HepG2 (cell line): ENCODE measurements around the gene HRG. TPM values are rescaled to one million over a fixed set of nuclear protein-coding genes. Genes with fewer than 3 reads are reported as not detected.

Experiments
- ATAC-seq: fragments of 200-7000 bp; cut with Tn5 transposase; 3 replicates; pipeline ENCODE4 v1.9.1; 2020; ENCODE audit warnings: mild to moderate bottlenecking, moderate library complexity
- BruUV-seq: library from RNA; stranded (reverse); fragments of 400-500 nt; replicated peaks from 2 replicates; lab custom pipeline; 2021; lab: Mats Ljungman, UMichigan
- CTCF ChIA-PET: fragments of 300-600 bp; formaldehyde crosslinking; extraction: SDS; loops from one replicate; lab custom pipeline; 2021; ENCODE audit warnings: low total read pairs, inconsistent platforms, low intra/inter-chr PET ratio; lab: Yijun Ruan, JAX
- POLR2A ChIA-PET: fragments of 350-600 bp; sonication (Branson Sonifier 250); formaldehyde crosslinking; loops from one replicate; lab custom pipeline; 2020; ENCODE audit warnings: antibody characterized with exemption, inconsistent platforms; lab: Yijun Ruan, JAX
- DNase-seq: peaks from one replicate; pipeline ENCODE4 v3.0.0-alpha.2; 2015; ENCODE audit warnings: low spot score
- FAIRE-seq: peaks from 3 replicates; lab custom pipeline; 2011; peaks lifted over from hg19 to GRCh38; lab: Jason Lieb, UNC
- H2AFZ ChIP-seq: one replicate; pipeline ENCODE4 v1.6.1; 2011; ENCODE audit warnings: low read length, inconsistent platforms
- H3K27ac ChIP-seq: fragments of 300-600 bp; 3 replicates; pipeline ENCODE4 v1.8.0; 2011; ENCODE audit warnings: mixed run types, mild to moderate bottlenecking, mixed read lengths, low read length, inconsistent platforms; ENCODE audit not compliant: insufficient read depth; ENCODE audit errors: extremely low read length
- H3K27me3 ChIP-seq, 2 experiments: fragments of 200-600 bp in 1 of 2; 2 replicates in 1 of 2; 3 replicates in 1 of 2; pipeline versions ENCODE4 v1.6.0 to v1.8.0; 2011; ENCODE audit warnings: low read length in 2 of 2, mild to moderate bottlenecking in 2 of 2, moderate library complexity in 2 of 2, inconsistent platforms in 1 of 2; ENCODE audit not compliant: insufficient read depth in 2 of 2, control insufficient read depth in 1 of 2
- H3K36me3 ChIP-seq, 2 experiments: fragments of 200-600 bp in 1 of 2; replicated peaks in 1 of 2; 2 replicates in 1 of 2; 3 replicates in 1 of 2; pipeline versions ENCODE4 v1.5.1 to v1.8.0; 2011; ENCODE audit warnings: low read length in 2 of 2, inconsistent platforms in 1 of 2; ENCODE audit not compliant: insufficient read depth in 2 of 2, control insufficient read depth in 1 of 2
- H3K4me1 ChIP-seq: 2 replicates; pipeline ENCODE4 v1.5.1; 2012; ENCODE audit warnings: low read length, inconsistent platforms; ENCODE audit not compliant: insufficient read depth
- H3K4me2 ChIP-seq: 2 replicates; pipeline ENCODE4 v1.6.0; 2011; ENCODE audit warnings: low read depth, low read length, inconsistent platforms
- H3K4me3 ChIP-seq, 3 experiments: fragments of 200-600 bp in 1 of 3; sonication (generic), shearing (Covaris generic) in 1 of 3; replicated peaks in 1 of 3; 2 replicates each; pipeline ENCODE4 v1.5.1; 2011 to 2016; ENCODE audit warnings: low read length in 3 of 3, inconsistent platforms in 2 of 3, low read depth in 2 of 3, mild to moderate bottlenecking in 2 of 3, control low read depth in 1 of 3, mixed read lengths in 1 of 3; ENCODE audit not compliant: insufficient read depth in 1 of 3
- H3K79me2 ChIP-seq: one replicate; pipeline ENCODE4 v1.6.1; 2011; ENCODE audit warnings: low read length, inconsistent platforms; ENCODE audit not compliant: insufficient read depth
- H3K9ac ChIP-seq: 2 replicates; pipeline ENCODE4 v1.6.0; 2011; ENCODE audit warnings: mild to moderate bottlenecking, low read depth, low read length, inconsistent platforms; ENCODE audit not compliant: insufficient read depth
- H3K9me3 ChIP-seq: 2 replicates; pipeline ENCODE4 v1.5.1; 2012; ENCODE audit warnings: mild to moderate bottlenecking, low read length
- H4K20me1 ChIP-seq: 2 replicates; pipeline ENCODE4 v1.6.0; 2011; ENCODE audit warnings: inconsistent platforms, mild to moderate bottlenecking, low read length, moderate library complexity; ENCODE audit not compliant: insufficient read depth
- CBX5 ChIP-seq: sonication (generic); formaldehyde crosslinking; IDR thresholded peaks from 2 replicates; pipeline ENCODE4 v1.4.0; 2020; ENCODE audit warnings: missing genetic modification reagents, borderline replicate concordance
- CTCF ChIP-seq: sonication (generic); formaldehyde crosslinking; IDR thresholded peaks from 2 replicates; pipeline ENCODE4 v1.5.0; 2020; ENCODE audit warnings: mild to moderate bottlenecking, missing genetic modification reagents, moderate library complexity
- ETV5 ChIP-seq: IDR thresholded peaks from 2 replicates; pipeline ENCODE4 v1.6.1; 2018; ENCODE audit warnings: missing biosample characterization, missing genetic modification reagents, inconsistent platforms, borderline replicate concordance
- FOXP4 ChIP-seq: sonication (generic); formaldehyde crosslinking; IDR thresholded peaks from 2 replicates; pipeline ENCODE4 v1.4.0; 2020; ENCODE audit warnings: missing genetic modification reagents
- GABPA ChIP-seq, 2 experiments: IDR thresholded peaks; 2 replicates each; pipeline ENCODE4 v1.6.1; 2011 to 2016; ENCODE audit warnings: low read depth in 2 of 2, low read length in 1 of 2, missing biosample characterization in 1 of 2, missing genetic modification characterization in 1 of 2
- MAFG ChIP-seq: sonication (generic); formaldehyde crosslinking; IDR thresholded peaks from 2 replicates; pipeline ENCODE4 v1.5.1; 2020; ENCODE audit warnings: mild to moderate bottlenecking, missing genetic modification reagents
- MAZ ChIP-seq, 2 experiments: sonication (generic) in 1 of 2; formaldehyde crosslinking in 1 of 2; IDR thresholded peaks; 2 replicates each; pipeline versions ENCODE4 v1.5.0 to v1.6.1; 2012 to 2020; ENCODE audit warnings: low read depth in 2 of 2, mild to moderate bottlenecking in 2 of 2, borderline replicate concordance in 1 of 2, improper control_type of control experiment in 1 of 2, low read length in 1 of 2, missing genetic modification reagents in 1 of 2, moderate library complexity in 1 of 2
- NCOR1 ChIP-seq: fragments of 200-600 bp; sonication (generic); IDR thresholded peaks from 2 replicates; pipeline ENCODE4 v1.7.0; 2017; ENCODE audit warnings: antibody characterized with exemption, low read length, borderline replicate concordance
- RAD21 ChIP-seq: fragments of 450-650 bp; formaldehyde crosslinking; IDR thresholded peaks from 2 replicates; pipeline ENCODE4 v1.5.0; 2020; ENCODE audit warnings: mild to moderate bottlenecking
- STAG1 ChIP-seq: sonication (generic); formaldehyde crosslinking; IDR thresholded peaks from 2 replicates; pipeline ENCODE4 v1.4.0; 2020; ENCODE audit warnings: missing genetic modification reagents
- ZMYM4 ChIP-seq: sonication (generic); formaldehyde crosslinking; IDR thresholded peaks from 2 replicates; pipeline ENCODE4 v1.8.1; 2023; ENCODE audit warnings: mild to moderate bottlenecking, missing genetic modification reagents
- WGBS: methylation state at CpG from one replicate; pipeline ENCODE4 v1.1.6; 2017; ENCODE audit warnings: low lambda C conversion rate; 5-methylcytosine and 5-hydroxymethylcytosine counted together
- in situ Hi-C: cut with HindIII; loops from 2 replicates; pipeline ENCODE4 v1.10.0; 2017; ENCODE audit warnings: low pct_unique_long_range_greater_than_20kb; ENCODE audit not compliant: extremely low pct_ligation_motif_present
- intact Hi-C: fragments of 100-400 bp; cut with micrococcal nuclease; formaldehyde crosslinking; loops from one replicate; pipeline ENCODE4 v1.10.0; 2022; ENCODE audit not compliant: unreplicated experiment
- polyA plus RNA-seq, 8 experiments: library from polyadenylated mRNA; depleted of rRNA in 3 of 8; stranded (reverse) in 7 of 8; unstranded in 1 of 8; fragments of >200 nt; fragmentation: Illumina TruSeq in 4 of 8; extraction: Trizol in 4 of 8; gene quantifications; 2 replicates each; pipeline versions ENCODE4 v1.2.1 to v1.2.3, GENCODE V29; 2011 to 2016; ENCODE audit warnings: low read depth in 4 of 8, missing spikeins in 1 of 8, mixed read lengths in 1 of 8; ENCODE audit not compliant: insufficient read depth in 1 of 8
- total RNA-seq, 5 experiments: library from RNA; depleted of rRNA; stranded (reverse); fragments of >200 nt; fragmentation: Illumina TruSeq; extraction: Trizol; gene quantifications; 2 replicates each; pipeline ENCODE4 v1.2.3, GENCODE V29; 2016; ENCODE audit warnings: low read depth in 1 of 5
- TF ChIP-seq, protein P1 (sequence below), 2 experiments: IDR thresholded peaks; 2 replicates each; pipeline ENCODE4 v1.6.1; 2011 to 2012; ENCODE audit warnings: low read length in 2 of 2, borderline replicate concordance in 1 of 2, low read depth in 1 of 2, mild to moderate bottlenecking in 1 of 2, moderate library complexity in 1 of 2
- TF ChIP-seq, protein P2 (sequence below): IDR thresholded peaks from 2 replicates; pipeline ENCODE4 v1.6.1; 2016; ENCODE audit warnings: missing compliant biosample characterization, missing genetic modification reagents, borderline replicate concordance

Gene HRG
- total and polyA plus RNA-seq, 2 of the 13 experiments (the other 11 are each of a cell fraction or from before 2014, with no cell fraction given): 0.09 to 0.11 TPM

GRCh38 chr3:186653984-186654383, 11.8 kb upstream of the HRG start:
- H3K36me3 ChIP-seq: no peaks in the 10 kb centered on the region
- BruUV-seq: no TSS peak
- intact Hi-C loops: no loop called here
- FAIRE-seq (peak; percentile 87), ATAC-seq (peak; percentile 100), DNase-seq (peak; percentile 60)
- no peak overlapping the region for H3K4me3 ChIP-seq
- no peak overlapping the region for H3K9ac ChIP-seq
- peaks cover 15% of the 10 kb centered on the region for H3K4me1 ChIP-seq
- H3K79me2 ChIP-seq: no peaks in the 10 kb centered on the region
- ChIA-PET CTCF (no interaction called here), POLR2A (interaction anchor here (1.0 to 1.9 kb wide), 4 partner anchors 12 to 129 kb away, joined by 3 to 5 read pairs (median 4); partner anchors contain the start of genes EIF4A2 and HRG)
- TF ChIP-seq RAD21 (CRISPR knock-in tag): peak; percentile 34; the same call in 1 of the 2 replicates
- no peak for TF ChIP-seq CBX5 (CRISPR knock-in tag)
- peak; percentile 22; the same call in 1 of the 2 replicates for TF ChIP-seq ETV5 (CRISPR knock-in tag)
- no peak for TF ChIP-seq GABPA (IDR thresholded peaks at IDR 0.05; ENCODE audit: low read depth, low read length)
- TF ChIP-seq GABPA (CRISPR knock-in tag; IDR thresholded peaks at IDR 0.05; ENCODE audit: low read depth): peak; percentile 41; the same call in 1 of the 2 replicates
- TF ChIP-seq, protein P1, sequence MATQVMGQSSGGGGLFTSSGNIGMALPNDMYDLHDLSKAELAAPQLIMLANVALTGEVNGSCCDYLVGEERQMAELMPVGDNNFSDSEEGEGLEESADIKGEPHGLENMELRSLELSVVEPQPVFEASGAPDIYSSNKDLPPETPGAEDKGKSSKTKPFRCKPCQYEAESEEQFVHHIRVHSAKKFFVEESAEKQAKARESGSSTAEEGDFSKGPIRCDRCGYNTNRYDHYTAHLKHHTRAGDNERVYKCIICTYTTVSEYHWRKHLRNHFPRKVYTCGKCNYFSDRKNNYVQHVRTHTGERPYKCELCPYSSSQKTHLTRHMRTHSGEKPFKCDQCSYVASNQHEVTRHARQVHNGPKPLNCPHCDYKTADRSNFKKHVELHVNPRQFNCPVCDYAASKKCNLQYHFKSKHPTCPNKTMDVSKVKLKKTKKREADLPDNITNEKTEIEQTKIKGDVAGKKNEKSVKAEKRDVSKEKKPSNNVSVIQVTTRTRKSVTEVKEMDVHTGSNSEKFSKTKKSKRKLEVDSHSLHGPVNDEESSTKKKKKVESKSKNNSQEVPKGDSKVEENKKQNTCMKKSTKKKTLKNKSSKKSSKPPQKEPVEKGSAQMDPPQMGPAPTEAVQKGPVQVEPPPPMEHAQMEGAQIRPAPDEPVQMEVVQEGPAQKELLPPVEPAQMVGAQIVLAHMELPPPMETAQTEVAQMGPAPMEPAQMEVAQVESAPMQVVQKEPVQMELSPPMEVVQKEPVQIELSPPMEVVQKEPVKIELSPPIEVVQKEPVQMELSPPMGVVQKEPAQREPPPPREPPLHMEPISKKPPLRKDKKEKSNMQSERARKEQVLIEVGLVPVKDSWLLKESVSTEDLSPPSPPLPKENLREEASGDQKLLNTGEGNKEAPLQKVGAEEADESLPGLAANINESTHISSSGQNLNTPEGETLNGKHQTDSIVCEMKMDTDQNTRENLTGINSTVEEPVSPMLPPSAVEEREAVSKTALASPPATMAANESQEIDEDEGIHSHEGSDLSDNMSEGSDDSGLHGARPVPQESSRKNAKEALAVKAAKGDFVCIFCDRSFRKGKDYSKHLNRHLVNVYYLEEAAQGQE (IDR thresholded peaks at IDR 0.05; ENCODE audit: borderline replicate concordance in 1 of 2, low read depth in 1 of 2, low read length in 2 of 2): no peak
- TF ChIP-seq, protein P2, sequence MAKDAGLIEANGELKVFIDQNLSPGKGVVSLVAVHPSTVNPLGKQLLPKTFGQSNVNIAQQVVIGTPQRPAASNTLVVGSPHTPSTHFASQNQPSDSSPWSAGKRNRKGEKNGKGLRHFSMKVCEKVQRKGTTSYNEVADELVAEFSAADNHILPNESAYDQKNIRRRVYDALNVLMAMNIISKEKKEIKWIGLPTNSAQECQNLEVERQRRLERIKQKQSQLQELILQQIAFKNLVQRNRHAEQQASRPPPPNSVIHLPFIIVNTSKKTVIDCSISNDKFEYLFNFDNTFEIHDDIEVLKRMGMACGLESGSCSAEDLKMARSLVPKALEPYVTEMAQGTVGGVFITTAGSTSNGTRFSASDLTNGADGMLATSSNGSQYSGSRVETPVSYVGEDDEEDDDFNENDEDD (CRISPR knock-in tag): 0 out of 2 replicates have a peak, but pooled peaks have one; percentile 17
- no peak for TF ChIP-seq NCOR1
- 0 out of 2 replicates have a peak, but pooled peaks have one; percentile 15 for TF ChIP-seq ZMYM4 (CRISPR knock-in tag)
- 0 out of 2 replicates have a peak, but pooled peaks have one; percentile 13 for TF ChIP-seq FOXP4 (CRISPR knock-in tag)
- TF ChIP-seq STAG1 (CRISPR knock-in tag): peak; percentile 16; the same call in 1 of the 2 replicates
- peak; percentile 35 for TF ChIP-seq CTCF (CRISPR knock-in tag)
- TF ChIP-seq MAFG (CRISPR knock-in tag): no peak
- TF ChIP-seq MAZ (IDR thresholded peaks at IDR 0.05; ENCODE audit: borderline replicate concordance, low read depth, low read length): 0 out of 2 replicates have a peak, but pooled peaks have one; percentile 27
- TF ChIP-seq MAZ (CRISPR knock-in tag; IDR thresholded peaks at IDR 0.05; ENCODE audit: low read depth): no peak
- no peaks in the 10 kb centered on the region for H3K27me3 ChIP-seq
- no peak overlapping the region for H2AFZ ChIP-seq
- H4K20me1 ChIP-seq: no peaks in the 10 kb centered on the region
- no peak overlapping the region for H3K27ac ChIP-seq
- in situ Hi-C loops: no loop called here
- no peak overlapping the region for H3K4me2 ChIP-seq
- no peaks in the 10 kb centered on the region for H3K9me3 ChIP-seq
- 18% methylated on average over 5 of the region's 6 CpGs for WGBS
